Muscle layer of duodenum (tissue), 2 donors: ENCODE results near the gene FOXP1.

Experiments used
- H3K27ac ChIP-seq: one replicate; pipeline ENCODE4 v1.7.0; 2013; ENCODE audit warnings: mild to moderate bottlenecking, low read length
- H3K27me3 ChIP-seq: one replicate; pipeline ENCODE4 v1.7.0; 2013; ENCODE audit warnings: low read depth, mild to moderate bottlenecking, control low read depth, low read length
- H3K36me3 ChIP-seq, 2 donors: one replicate each; pipeline ENCODE4 v1.7.0; 2013; ENCODE audit warnings: low read length in 2 of 2, control low read depth in 1 of 2, mild to moderate bottlenecking in 1 of 2; ENCODE audit not compliant: insufficient read depth in 2 of 2, control insufficient read depth in 1 of 2
- H3K4me1 ChIP-seq, 2 donors: one replicate each; pipeline ENCODE4 v1.7.0; 2013; ENCODE audit warnings: low read length in 2 of 2, mild to moderate bottlenecking in 2 of 2, control low read depth in 1 of 2, moderate library complexity in 1 of 2; ENCODE audit not compliant: insufficient read depth in 2 of 2, control insufficient read depth in 1 of 2
- H3K4me3 ChIP-seq, 2 donors: one replicate each; pipeline ENCODE4 v1.7.0; 2013; ENCODE audit warnings: low read length in 2 of 2, low read depth in 1 of 2, mild to moderate bottlenecking in 1 of 2
- H3K9me3 ChIP-seq, 2 donors: one replicate each; pipeline ENCODE4 v1.7.0; 2013; ENCODE audit warnings: low read length in 2 of 2, control low read depth in 1 of 2, mild to moderate bottlenecking in 1 of 2; ENCODE audit not compliant: control insufficient read depth in 1 of 2
- donor health status: healthy.

FOXP1 gene

DNA sequence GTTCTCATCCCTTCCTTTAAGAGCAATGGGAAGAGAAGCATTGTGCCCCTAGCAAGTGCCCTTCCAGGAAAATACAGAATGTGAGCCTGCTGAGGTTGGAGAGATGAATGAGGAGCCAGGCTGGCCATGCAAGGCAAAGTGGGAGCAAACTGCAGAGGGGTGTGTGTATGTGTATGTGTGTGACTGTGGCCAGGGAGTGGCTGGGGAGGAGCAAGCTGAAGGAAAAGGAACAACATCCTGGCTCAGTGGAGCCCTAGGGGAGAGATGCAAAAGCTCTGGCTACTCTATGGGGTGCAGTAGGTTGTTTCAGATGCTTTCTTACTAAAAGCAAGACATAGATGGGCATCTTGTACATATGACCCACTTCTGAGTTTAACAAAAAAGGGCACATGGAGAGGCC is 20.6 kb downstream of the FOXP1 start:
- H3K27me3 ChIP-seq = no peaks in the 10 kb centered on the region
- H3K4me3 ChIP-seq = no peak overlapping the region
- no peaks in the 10 kb centered on the region for H3K36me3 ChIP-seq
- no peaks in the 10 kb centered on the region for H3K9me3 ChIP-seq
- no peak overlapping the region for H3K27ac ChIP-seq
- no peaks in the 10 kb centered on the region for H3K4me1 ChIP-seq

DNA sequence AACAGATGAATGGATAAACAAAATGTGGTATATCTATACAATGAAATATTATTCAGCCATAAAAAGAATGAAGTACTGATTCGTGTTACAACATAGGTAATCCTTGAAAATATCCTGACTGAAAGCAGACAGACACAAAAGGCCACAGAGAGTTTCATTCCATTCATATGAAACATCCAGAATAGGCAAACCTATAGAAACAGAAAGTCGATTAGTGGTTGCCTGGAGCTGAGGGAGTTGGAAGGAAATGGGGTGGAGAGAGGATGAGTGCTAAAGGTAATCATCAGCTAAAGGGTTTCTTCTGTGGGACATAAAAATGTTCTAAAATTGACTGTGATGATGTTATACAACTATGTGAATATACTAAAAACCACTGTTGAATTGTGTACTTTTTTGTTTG is 22.9 kb downstream of the FOXP1 start:
- no peak overlapping the region for H3K4me3 ChIP-seq
- H3K27ac ChIP-seq = no peak overlapping the region
- no peaks in the 10 kb centered on the region for H3K9me3 ChIP-seq
- no peaks in the 10 kb centered on the region for H3K36me3 ChIP-seq
- no peaks in the 10 kb centered on the region for H3K27me3 ChIP-seq
- no peaks in the 10 kb centered on the region for H3K4me1 ChIP-seq

DNA sequence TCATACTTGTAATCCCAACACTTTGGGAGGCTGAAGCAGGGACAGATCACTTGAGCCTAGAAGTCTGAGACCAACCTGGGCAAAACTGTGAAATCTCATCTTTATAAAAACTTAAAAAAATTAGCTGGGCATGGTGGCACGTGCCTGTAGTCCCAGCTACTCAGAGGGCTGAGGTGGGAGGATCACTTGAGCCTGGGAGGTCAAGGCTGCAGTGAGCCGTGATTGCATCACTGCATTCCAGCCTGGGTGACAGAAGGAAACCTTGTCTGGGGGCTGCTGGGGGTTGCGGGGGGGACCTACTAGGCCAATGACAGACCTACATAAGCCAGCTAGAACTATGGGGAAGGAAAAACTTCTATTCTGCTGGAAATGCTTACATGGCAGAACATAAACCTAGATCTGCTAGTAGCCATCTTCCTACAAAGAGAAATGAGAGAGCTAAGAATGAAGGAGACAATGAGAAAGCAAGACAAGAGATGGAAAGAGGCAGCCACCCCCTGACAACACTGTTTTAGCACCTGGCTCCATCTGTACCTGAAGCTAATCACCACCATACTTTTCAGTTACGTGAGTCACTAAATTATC is 23.9 kb downstream of the FOXP1 start:
- Histone ChIP-seq H3K27me3 (no peaks in the 10 kb centered on the region), H3K9me3 (no peaks in the 10 kb centered on the region), H3K4me3 (no peak overlapping the region), H3K27ac (no peak overlapping the region), H3K36me3 (no peaks in the 10 kb centered on the region), H3K4me1 (no peaks in the 10 kb centered on the region)

DNA sequence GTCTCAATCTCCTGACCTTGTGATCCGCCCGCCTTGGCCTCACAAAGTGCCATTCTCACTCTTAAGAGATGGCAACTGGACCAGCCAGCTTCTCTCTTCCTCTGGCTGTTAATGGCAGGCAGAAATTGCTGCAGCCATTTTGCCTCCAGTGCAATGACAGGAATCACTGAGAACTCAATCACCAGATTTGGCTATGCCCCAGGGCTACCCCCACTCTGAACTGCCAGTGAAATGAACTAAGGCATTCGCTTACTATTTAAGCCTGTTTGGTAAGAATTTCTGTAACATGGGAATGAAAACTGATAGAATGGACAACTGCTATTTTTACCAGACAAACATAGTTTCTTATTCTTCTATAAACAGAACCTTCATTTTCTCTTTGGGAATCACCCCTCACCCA is 24.5 kb downstream of the FOXP1 start:
- Histone ChIP-seq H3K4me1 (no peaks in the 10 kb centered on the region), H3K27ac (no peak overlapping the region), H3K27me3 (no peaks in the 10 kb centered on the region), H3K36me3 (no peaks in the 10 kb centered on the region), H3K9me3 (no peaks in the 10 kb centered on the region), H3K4me3 (no peak overlapping the region)

DNA sequence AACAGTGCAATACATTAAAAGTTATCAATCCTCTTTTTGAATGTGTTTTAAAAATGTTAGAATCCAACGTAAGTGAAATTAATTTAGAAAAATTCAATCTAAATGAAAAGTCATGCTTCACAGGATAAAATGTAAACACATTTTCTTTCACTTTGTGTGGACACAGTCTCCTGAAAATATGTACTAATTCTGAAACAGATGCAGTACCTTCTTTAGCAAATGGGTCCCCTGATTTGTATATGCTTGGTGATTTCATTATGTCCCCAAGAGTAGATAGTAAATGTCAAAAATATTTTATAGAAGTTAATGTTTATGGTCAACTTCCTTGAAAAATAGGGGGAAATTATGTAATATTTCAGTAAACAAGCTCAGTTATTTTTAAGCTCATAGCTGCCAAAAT is 28.9 kb downstream of the FOXP1 start:
- no peak overlapping the region for H3K4me3 ChIP-seq
- no peaks in the 10 kb centered on the region for H3K27me3 ChIP-seq
- H3K9me3 ChIP-seq = no peaks in the 10 kb centered on the region
- H3K4me1 ChIP-seq = no peaks in the 10 kb centered on the region
- H3K36me3 ChIP-seq = peaks cover 0 to 2% of the 10 kb centered on the region in 2 donors
- H3K27ac ChIP-seq = no peak overlapping the region

DNA sequence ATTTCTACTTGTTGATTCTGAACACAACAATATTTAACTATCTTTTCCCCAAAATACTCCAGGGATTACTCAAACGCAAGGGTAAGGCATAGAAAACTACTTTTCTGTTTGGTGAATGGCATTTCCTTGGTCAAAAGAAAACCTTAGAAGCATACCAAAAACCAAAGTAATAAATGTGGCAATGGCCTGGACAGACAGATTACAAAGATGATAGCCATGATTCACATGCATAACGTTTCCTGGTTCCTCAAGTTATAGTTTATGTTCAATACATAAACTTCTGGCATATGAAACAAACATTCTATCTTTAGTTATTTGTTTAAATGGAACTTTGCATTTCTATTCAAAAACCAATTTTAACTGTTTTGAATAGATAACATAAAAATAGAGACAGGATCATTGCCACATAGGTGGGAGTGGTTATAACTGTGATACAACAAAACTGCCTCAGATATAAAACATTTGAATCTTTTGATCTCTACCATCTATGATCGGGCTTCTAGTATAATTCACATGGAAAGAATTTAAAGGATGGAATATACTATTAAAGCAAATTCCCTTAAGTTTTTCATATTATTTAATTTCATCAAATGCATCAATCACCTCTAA is 32.1 kb downstream of the FOXP1 start:
- peaks cover 0 to 4% of the 10 kb centered on the region in 2 donors for H3K36me3 ChIP-seq
- no peak overlapping the region for H3K27ac ChIP-seq

DNA sequence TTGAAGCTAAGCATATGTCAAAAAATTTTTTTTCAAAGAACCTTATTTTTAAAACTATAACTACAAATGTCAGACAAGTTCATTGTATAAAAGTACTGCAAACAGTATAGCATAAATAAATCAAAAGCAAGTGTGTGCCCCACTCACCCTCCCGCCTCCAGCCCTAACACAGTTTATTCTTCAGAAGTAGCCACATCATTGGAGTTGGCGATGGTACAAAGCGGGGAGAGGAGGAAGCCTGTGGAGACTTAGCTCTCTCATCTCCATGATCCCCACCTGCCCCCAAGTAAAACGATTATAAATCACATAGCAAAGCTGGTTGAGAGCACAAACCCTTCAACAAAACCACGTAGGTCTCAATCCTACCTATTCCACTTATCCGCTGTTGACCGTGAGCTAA is 33.6 kb downstream of the FOXP1 start:
- H3K9me3 ChIP-seq = no peaks in the 10 kb centered on the region
- peaks cover 0 to 5% of the 10 kb centered on the region in 2 donors for H3K4me1 ChIP-seq
- H3K4me3 ChIP-seq = no peak overlapping the region
- H3K36me3 ChIP-seq = peaks cover 0 to 7% of the 10 kb centered on the region in 2 donors
- H3K27ac ChIP-seq = no peak overlapping the region
- H3K27me3 ChIP-seq = no peaks in the 10 kb centered on the region

More for the DNA sequence above, 32.1 kb downstream of the FOXP1 start:
- peaks cover 0 to 5% of the 10 kb centered on the region in 2 donors for H3K4me1 ChIP-seq
- no peaks in the 10 kb centered on the region for H3K9me3 ChIP-seq
- H3K4me3 ChIP-seq = no peak overlapping the region
- no peaks in the 10 kb centered on the region for H3K27me3 ChIP-seq

DNA sequence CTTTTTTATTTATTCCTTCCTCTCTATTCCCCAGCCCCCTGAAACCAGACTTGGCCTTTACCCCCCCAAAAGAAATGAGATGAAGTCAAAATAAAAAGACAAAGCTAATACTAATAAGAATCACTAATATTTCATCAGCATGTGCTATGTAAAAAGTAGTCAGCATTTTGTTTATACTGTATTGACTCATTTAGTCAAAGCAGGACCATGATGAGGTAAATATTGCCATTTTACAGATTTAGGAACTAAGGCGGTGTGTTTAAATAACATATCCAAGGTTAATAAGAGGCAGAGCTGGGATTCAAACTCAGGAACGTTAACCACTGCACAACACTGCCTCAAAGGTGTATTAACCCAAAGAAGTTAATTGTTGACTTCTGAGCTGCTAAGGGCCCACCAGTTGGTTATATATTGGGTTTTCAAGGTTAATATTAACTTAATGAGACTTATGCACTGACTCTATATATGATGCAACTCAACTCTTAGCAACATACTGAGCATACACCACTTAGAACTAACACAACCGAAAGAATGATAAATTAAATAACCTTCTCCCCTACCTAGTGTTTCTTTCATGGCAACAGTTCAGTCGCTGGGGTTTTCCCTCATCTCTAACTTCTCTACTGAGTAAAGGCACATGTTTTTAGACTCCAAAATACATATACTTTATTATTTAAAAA is 34.7 kb downstream of the FOXP1 start:
- H3K4me3 ChIP-seq = no peak overlapping the region
- peaks cover 0 to 5% of the 10 kb centered on the region in 2 donors for H3K4me1 ChIP-seq
- no peaks in the 10 kb centered on the region for H3K9me3 ChIP-seq
- no peak overlapping the region for H3K27ac ChIP-seq
- H3K27me3 ChIP-seq = no peaks in the 10 kb centered on the region
- H3K36me3 ChIP-seq = peaks cover 0 to 7% of the 10 kb centered on the region in 2 donors

DNA sequence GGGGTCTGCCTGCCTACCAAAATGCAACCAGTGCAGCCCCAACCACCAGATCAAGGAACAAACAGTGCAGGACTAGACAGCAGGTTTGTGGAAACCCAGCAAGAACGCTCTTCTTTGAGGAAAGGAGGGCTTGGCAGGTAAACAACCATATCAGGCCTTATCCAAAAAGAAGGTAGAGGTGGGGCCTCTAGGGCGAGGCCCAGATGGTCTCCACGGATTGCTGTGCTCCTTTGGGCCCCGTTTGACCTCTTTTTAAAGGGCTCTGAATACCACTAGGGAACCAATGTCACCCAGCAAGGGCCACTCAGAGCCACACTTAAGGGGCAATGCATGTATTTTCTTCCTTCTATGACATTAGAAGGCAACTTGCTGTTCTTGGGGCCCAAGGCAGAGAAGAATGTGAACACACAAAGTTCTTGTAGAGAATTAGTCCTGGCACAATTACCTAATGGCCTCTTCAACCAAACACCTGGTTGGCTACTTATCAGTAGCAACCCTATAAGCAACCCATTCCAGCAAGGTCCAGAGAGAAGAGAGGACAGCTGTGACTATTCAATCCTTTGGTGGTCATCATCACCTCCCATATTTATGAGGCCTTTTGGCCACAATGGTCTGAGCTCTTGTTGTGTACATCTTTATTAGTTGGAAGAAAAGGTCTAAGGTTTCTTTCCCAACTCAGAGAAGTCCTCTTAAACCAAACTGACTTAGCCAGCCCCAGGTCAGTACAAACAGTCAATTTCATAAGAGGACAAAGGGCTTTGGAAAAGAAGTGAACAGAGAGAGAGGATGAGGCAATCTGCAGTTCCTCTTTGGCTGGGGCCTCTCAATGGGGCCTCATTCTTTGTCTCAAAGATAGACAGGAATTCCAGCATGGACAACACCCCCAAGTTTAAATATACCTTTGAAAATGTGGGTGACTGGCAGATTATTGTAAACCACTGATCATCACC is 36.0 kb downstream of the FOXP1 start:
- no peaks in the 10 kb centered on the region for H3K27me3 ChIP-seq
- peaks cover 5 to 11% of the 10 kb centered on the region in 2 donors for H3K4me1 ChIP-seq
- no peak overlapping the region for H3K4me3 ChIP-seq
- H3K27ac ChIP-seq = peak overlapping the region; percentile 3
- H3K36me3 ChIP-seq = peaks cover 0 to 7% of the 10 kb centered on the region in 2 donors
- no peaks in the 10 kb centered on the region for H3K9me3 ChIP-seq

DNA sequence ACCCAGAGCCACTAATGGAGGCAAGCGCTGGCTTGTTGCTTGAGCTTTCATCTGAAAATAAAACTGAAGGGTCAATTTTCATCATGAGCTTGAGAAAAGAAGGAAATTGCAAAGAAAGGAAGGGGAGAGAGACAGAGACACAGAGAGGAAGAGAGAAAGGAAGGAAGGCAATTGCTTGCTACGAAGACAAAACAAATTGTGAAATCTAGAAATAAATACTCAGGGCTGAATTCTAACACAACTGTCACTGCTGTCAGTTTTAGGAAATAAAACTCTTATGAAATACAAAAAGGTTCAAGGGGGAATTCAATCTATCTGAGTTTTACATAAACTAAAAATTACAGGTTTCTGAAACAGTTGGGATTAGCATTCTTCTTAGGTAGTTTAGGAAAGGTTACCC is 36.7 kb downstream of the FOXP1 start:
- Histone ChIP-seq H3K36me3 (peaks cover 0 to 7% of the 10 kb centered on the region in 2 donors), H3K4me1 (peaks cover 5 to 18% of the 10 kb centered on the region in 2 donors), H3K27ac (peak overlapping the region; percentile 3), H3K4me3 (no peak overlapping the region), H3K9me3 (no peaks in the 10 kb centered on the region), H3K27me3 (no peaks in the 10 kb centered on the region)

DNA sequence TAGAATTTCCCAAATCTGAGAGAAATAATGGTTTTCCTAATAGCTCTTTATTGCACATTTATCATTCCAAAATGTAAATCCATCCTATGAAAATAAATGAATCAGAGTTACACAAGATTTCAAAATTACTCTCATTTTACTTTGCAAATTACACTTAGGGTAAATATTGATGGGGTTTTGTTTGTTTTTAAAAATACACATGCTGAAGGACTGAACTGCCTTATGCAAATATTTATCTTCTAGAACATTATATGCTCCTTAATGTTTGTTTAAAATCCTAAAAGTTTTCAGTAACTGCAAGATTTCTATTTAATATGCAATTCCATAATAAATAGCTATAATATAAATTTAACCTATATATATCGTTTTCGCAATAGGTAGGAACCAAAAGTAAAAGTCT is 38.2 kb downstream of the FOXP1 start:
- H3K4me1 ChIP-seq = peaks cover 5 to 32% of the 10 kb centered on the region in 2 donors
- H3K9me3 ChIP-seq = no peaks in the 10 kb centered on the region

More for the DNA sequence above, 38.2 kb downstream of the FOXP1 start:
- H3K36me3 ChIP-seq = peaks cover 0 to 7% of the 10 kb centered on the region in 2 donors
- H3K27ac ChIP-seq = no peak overlapping the region
- no peak overlapping the region for H3K4me3 ChIP-seq
- H3K27me3 ChIP-seq = no peaks in the 10 kb centered on the region
